HepG2 (cell line): ENCODE measurements around the gene IL13.
A peak's percentile ranks its signal among the peaks of the same experiment; 100 is the strongest.

Experiments used
- CTCF ChIP-seq: sonication (generic); formaldehyde crosslinking; IDR thresholded peaks from 2 replicates; pipeline ENCODE4 v1.5.0; 2020; ENCODE audit warnings: mild to moderate bottlenecking, missing genetic modification reagents, moderate library complexity
- FOSL1 ChIP-seq: sonication (generic); formaldehyde crosslinking; IDR thresholded peaks from 2 replicates; pipeline ENCODE4 v1.9.0; 2021; ENCODE audit warnings: missing genetic modification reagents, borderline replicate concordance
- TAF1 ChIP-seq: sonication (generic); formaldehyde crosslinking; IDR thresholded peaks from 2 replicates; pipeline ENCODE4 v1.4.0; 2020; ENCODE audit warnings: missing genetic modification reagents
- ZSCAN30 ChIP-seq: sonication (generic); formaldehyde crosslinking; IDR thresholded peaks from 2 replicates; pipeline ENCODE4 v1.5.0; 2020; ENCODE audit warnings: mild to moderate bottlenecking, missing genetic modification reagents

- TF ChIP-seq ZSCAN30 (no peak), CTCF (CRISPR knock-in tag) (peak; percentile 82), FOSL1 (CRISPR knock-in tag) (no peak), TAF1 (CRISPR knock-in tag) (no peak)
Observed at GRCh38 chr5:132677191-132677590, 19.2 kb downstream of the IL13 start.
